Inflammatory macrophage treated with lipopolysaccharide for 1 hour (primary cell): ENCODE data around the gene P4HB.

Experiments
- DNase-seq, 2 donors: peaks; one replicate each; pipeline ENCODE4 v3.0.0-alpha.2; 2020 to 2022

Gene P4HB

DNA sequence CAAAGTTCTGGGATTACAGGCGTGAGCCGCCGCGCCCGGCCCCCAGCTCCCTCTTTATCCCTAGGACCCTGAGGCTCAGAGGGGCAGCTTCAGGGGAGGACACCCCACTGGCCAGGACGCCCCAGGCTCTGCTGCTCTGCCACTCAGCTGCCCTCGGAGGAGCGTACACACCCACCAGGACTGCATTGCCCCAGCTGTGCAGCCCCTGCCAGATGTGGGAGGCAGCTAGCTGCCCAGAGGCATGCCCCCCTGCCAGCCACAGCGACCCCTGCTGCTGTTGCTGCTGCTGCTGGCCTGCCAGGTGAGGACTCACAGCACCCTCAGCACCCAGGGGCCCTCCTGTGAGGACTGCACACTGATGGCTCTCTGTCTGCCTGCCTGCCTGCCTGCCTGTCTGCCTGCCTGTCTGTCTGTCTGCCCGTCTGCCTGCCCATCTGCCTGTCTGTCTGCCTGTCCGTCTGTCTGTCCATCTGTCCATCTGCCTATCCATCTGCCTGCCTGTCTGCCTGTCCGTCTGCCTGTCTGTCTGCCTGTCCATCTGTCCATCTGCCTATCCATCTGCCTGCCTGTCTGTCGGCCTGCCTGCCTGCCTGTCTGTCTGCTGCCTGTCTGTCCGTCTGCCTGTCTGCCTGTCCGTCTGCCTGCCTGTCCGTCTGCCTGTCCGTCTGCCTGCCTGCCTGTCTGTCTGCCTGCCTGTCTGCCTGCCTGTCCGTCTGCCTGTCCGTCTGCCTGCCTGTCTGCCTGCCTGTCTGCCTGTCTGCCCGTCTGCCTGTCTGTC, 51.4 kb downstream of the P4HB start:
- DNase-seq: no peak

DNA sequence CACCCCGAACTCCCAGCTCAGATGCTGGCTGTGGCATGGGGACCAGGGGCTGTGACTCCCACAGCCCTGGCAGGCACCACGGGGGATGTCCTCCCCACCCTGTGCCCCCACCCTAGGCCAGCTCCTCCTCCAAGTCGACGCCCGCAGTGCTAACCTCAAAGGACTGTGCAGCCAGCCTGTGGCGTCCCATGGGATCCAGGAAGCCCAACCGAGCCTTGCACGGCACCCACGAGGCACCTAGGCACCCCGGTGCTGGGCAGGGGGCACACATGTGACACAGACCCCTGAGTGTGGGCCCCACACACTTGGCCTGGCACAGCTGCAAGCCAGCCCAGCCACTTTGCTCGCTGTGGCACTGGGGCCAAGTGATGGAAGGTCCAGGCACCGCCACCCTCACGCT, 52.5 kb downstream of the P4HB start:
- DNase-seq: no peak

DNA sequence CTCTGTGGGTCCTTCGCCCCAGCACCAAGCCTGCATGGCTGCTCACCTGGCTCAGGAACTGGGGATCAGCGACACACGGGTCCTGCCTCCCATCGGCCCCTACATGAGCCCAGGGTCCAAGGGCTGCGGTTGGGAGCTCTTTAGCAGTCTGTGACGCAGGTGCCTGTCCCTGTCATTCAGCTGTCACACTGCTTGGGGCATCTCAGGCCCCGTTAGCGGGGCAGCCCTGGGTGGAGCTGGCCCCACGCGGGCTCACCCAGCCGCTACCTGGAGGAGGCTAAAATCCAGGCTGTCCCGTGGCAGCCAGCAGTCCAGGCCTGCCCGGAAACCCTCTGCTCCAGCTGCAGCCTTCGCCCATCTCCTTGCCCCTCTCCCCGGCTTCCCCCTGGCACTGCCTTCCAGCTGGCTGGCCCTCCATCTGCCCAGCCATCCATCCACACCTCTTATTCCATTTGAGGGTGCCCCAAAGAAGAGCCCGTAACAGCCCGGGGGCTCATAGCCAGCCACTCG, 53.1 kb downstream of the P4HB start:
- DNase-seq: no peak

DNA sequence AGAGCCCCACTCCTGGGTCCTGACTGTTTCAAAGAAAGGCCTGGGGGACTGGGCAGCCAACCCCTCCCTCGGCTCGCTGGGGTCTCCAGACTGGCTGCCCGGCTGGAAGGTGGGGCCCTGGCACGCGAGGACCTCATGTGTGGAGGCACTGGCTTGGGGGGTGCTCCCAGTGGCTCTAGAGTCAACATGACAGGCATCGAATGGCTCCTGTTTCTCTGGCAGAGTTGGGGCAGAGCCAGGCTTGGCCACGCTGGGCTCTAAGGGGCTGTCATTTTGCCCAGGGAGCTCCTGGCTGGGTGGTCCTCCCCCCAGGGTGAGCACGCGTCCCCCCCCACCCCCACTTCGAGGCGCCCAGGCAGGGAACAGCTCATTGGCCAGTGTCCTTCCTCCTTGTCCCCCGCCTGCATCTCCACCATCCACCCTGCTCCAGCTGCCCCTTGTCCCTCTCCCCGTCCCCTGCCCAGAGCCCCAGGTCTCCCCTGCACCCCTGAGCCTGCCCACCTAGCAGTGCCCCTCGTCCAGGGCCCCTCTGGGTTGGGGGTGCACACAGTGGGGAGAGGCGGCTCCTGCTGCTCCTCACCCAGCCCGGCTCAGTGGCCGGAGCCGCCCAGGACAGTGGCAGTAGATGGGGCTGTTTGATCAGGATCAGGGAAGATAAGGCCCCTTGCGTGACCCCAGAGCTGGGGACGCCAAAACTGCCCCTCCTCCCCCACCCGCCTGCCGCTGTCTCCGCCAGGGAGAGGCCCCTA, 53.7 kb downstream of the P4HB start:
- no peak for DNase-seq

DNA sequence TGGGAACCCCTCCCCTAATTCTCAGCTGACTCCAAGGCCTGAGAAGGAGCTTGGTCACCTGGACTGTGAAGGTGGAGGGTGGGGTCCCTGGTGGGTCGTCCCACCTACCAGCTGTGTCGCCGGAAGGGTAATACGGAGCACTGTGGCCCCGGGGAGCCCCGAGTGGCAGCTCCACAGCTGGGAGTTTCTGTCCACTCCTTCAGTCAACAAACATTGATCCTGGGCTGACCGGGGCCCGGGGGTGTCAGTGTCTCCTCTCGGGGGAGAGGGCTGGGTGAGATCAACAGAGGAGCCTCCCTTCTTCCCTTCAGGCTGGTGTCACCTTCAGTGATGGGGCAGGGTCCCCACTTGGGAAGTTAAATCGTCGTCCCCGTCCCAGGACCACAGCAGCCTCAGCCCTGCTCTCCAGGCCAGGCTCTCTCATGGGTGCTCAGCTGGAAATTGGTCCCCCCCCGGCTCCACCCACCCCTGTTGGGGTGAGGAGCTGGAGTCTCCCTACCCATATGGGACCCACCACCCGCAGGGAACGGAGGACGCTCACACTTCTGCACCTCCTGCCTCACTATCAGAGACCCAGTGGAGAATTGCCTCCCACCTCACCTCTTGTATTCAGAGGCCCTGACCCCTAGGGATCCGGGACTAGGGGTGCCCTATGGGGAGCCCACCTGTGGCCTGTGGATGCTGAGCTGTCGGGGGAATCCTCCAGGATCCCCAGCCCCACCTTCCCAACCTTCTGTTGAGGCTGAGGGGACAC, 54.5 kb downstream of the P4HB start:
- DNase-seq: no peak

DNA sequence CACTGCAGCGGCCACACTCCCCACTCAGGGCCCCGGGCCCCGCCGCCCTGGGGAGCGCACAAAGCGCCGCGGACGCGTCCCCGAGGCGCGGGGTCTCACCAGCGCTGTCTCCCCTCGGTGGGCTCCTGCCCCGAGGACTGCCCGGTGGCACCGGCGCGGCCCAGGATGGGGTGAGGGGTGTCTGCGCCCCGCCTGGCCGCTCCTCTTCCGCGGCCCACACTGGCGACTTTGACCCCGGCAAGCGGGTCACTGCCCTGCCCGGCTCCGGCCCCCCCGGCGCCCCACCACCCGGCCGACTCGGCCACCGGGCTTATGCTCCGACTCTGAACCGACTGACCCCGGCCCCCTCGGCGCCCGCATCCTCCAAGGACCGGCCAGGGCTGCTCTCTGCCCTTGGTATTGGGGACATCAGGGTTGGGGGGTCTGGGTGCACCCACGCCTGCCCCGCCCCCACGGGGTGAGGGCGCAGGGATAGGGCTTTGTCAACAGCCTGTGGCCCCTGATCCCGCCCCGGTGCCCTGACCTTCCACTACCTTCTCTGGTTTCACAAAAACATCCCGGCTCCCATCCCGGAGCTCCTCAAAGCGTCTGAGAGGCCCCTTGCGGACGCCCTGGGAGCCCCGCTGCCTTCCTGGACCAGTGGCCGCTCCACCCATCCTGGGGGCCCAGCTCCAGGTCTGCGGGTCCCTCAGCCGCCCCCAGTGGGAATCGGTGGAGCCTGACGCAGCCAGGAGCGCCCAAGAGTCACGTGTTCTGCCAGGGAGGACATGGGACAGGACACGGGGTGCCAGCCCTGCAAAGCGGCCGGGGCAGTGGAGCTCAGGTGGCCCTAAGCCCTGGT, 55.6 kb downstream of the P4HB start:
- DNase-seq: no peak

DNA sequence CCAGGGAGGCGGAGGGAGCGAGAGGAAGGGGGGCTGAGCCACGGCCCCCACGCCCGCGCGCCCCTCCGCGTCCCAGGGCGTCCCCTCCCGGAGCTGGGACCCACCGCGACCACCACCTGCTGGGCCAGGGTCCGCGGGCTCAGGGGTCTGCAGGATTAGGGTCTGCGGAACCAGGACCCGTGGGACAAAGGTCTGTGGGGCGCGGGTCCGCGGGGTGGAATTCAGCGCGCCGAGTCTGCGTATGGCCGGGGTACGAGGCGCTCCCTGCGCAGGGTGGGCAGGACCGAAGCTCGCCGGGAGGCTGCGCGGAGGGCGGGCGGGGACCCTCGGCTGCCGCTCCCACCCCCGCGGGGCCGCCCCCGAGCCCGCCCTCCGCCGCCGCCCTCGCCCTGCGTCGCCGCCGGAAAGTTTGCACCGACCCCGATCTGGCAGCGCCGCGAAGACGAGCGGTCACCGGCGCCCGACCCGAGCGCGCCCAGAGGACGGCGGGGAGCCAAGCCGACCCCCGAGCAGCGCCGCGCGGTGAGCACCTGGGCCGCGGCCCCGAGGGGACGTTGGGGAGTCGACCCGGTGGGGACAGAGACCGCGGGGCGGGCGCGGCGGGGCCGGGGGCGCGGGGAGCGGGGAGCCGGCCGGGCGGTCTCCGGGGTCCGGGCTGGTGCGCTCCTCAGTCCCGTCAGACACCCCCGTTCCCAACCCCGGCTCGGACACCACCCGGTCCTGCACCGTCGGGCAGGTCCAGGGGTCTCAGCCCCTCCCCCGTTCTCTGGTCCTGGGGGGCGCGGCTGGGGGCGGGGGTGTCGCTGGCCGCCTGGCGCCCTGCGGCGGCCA, 56.4 kb downstream of the P4HB start, which contains the start of gene GCGR:
GCGR (plus strand) TSS at position 423 of the 831 bp plus-strand sequence. CDS start 4,869 bp downstream, outside the sequence.
- DNase-seq: no peak

DNA sequence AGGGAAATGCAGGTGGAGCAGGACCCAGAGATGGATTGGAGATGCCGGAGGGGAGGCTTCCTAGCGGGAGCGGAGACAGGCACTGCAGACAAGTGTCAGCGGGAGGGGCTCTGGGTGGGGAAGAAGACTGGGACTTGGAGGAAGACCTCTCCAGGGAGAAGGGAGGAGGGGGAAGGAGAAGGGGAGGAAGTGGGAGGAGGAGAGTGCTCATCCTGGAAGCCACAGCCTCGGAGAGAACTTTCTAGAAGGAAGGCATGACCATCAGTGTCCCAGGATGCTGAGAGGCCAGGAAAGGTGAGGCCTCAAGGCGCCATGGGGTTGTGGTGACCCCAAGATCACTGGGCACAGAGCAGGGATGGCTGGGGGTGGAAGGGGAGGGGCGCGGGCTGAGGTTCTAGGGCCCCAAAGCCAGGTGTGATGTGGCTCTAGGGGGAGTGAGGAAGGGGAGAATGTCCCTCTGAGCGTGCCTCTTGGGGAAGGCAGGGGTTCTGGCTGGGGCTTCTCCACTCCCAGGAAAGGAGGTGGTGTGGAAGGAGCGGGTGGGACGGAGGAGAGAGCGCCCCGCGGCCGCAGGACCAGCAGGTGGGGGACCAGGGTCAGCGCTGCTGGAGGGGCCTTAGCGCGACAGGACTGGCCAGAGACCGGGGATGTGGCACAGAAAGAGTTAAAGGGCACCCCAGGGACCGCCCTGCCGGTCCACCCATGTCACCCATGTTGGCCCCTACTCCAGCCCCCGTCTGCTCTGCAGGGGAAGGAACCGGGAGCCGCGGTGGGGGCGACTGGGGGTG, 57.3 kb downstream of the P4HB start:
- no peak for DNase-seq

DNA sequence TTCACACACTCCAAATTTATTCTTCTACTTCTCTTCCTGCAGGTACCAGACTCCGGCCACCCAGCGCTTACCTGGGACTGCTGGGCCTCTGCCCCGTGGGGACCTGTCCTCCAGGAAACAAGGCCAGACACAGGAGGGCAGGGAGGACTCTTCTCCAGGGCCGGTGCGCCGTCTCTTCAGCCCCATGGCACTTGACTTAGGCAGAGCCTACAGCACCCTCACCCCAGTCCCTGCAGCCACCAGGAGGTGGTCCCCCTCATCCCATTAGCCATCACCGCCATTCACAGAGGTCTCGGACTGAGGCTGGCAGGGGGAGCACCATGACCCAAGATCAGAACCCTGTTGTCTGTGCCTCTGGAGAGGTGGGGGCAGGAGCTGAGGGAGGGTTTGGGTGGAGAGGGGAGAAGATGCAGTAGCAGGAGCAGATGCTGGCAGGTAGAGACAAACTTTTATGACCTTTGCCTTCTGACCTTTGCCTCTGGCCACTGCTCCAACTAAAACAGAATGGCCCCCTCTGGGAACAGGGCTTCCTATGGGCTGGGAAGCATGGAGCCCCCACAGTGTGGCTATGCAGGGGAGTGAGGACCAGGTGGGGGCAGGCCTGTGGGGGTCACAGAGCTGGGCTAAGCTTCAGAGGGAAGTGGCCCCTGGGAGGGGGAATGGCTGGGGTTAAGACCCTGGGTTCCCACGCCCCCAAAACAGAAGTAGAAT, 58.1 kb downstream of the P4HB start:
- no peak for DNase-seq

DNA sequence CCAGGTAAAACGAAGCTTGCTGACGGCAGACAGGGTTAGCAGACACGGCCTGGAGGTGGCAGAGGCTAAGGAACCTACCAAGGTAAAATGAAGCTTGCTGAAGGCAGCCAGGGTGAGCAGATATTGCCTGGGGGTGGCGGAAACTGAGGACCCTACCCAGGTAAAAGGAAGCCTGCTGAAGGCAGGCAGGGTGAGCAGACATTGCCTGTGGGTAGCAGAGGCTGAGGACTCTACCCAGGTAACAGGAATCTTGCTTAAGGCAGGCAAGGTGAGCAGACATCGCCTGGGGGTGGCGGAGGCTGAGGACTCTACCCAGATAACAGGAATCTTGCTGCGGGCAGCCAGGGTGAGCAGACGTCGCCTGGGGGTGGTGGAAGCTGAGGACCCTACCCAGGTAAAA, 59.0 kb downstream of the P4HB start:
- no peak for DNase-seq

DNA sequence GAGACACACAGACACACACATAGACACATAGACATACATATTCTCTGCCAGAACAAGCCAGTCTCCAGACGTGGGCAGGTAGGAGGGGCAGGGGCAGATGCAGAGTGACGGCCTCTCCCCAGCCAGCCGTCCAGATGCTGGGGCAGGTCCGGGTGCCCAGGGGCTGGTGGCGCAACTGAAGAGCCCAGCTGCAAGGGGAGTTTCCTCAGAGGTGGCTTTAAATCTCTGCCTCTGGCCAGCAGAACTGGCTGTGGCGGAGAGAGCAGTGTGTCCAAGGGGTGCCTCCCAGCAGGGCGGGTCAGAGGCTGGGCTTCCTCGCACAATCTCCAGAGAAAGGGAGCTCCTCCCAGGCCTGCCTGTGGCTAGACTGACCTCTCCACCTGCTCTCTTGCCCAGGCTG, 65.8 kb downstream of the P4HB start:
- DNase-seq: peak in 1 of 2 donors; percentile 9

DNA sequence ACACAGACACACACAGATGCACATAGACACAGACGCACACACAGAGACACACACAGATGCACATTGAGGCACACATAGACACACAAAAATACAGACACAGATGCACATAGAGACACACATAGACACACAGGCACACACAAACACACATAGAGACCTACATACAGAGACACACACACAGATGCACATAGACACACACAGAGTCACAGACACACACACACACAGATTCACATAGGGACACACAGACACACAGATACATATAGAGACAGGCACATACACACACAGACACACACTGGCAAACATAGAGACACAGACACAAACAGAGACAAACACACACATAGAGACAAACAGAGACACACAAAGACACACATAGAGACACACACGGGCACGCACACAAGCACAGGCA, 66.3 kb downstream of the P4HB start:
- DNase-seq: no peak
